NCI-H1105 (cell line): ENCODE data around the gene ADAMTS14.

Source experiments
- DNase-seq: peaks from one replicate; lab custom pipeline; 2025; lab: John Stamatoyannopoulos, UW

Gene ADAMTS14

GRCh38 chr10:70674560-70675495 lies 2.5 kb downstream of the ADAMTS14 start:
- no peak for DNase-seq

GRCh38 chr10:70675496-70676161 lies 3.3 kb downstream of the ADAMTS14 start:
- no peak for DNase-seq

- no peak for DNase-seq
Observed at GRCh38 chr10:70676511-70676910, 4.2 kb downstream of the ADAMTS14 start.

GRCh38 chr10:70677016-70677415 lies 4.7 kb downstream of the ADAMTS14 start:
- no peak for DNase-seq

- no peak for DNase-seq
Observed at GRCh38 chr10:70677620-70678249, 5.4 kb downstream of the ADAMTS14 start.

GRCh38 chr10:70678250-70678635 lies 5.9 kb downstream of the ADAMTS14 start:
- DNase-seq = no peak

- DNase-seq = no peak
Observed at GRCh38 chr10:70678757-70679489, 6.6 kb downstream of the ADAMTS14 start.

- DNase-seq = no peak
Observed at GRCh38 chr10:70679498-70679897, 7.2 kb downstream of the ADAMTS14 start.

- no peak for DNase-seq
Observed at GRCh38 chr10:70680899-70681730, 8.8 kb downstream of the ADAMTS14 start.

GRCh38 chr10:70681731-70682005 lies 9.4 kb downstream of the ADAMTS14 start:
- no peak for DNase-seq

GRCh38 chr10:70682920-70683600 lies 10.8 kb downstream of the ADAMTS14 start:
- no peak for DNase-seq

GRCh38 chr10:70683601-70683934 lies 11.3 kb downstream of the ADAMTS14 start:
- DNase-seq = no peak

- no peak for DNase-seq
Observed at GRCh38 chr10:70683940-70684339, 11.6 kb downstream of the ADAMTS14 start.

- DNase-seq = no peak
Observed at GRCh38 chr10:70684374-70684773, 12.1 kb downstream of the ADAMTS14 start.

GRCh38 chr10:70684839-70685454 lies 12.6 kb downstream of the ADAMTS14 start:
- DNase-seq = no peak

- DNase-seq = no peak
Observed at GRCh38 chr10:70685455-70685911, 13.2 kb downstream of the ADAMTS14 start.

- no peak for DNase-seq
Observed at GRCh38 chr10:70688828-70689227, 16.5 kb downstream of the ADAMTS14 start.

- DNase-seq = no peak
Observed at GRCh38 chr10:70689661-70690060, 17.4 kb downstream of the ADAMTS14 start.

- no peak for DNase-seq
Observed at GRCh38 chr10:70690589-70690988, 18.3 kb downstream of the ADAMTS14 start.

GRCh38 chr10:70691611-70692010 lies 19.3 kb downstream of the ADAMTS14 start:
- no peak for DNase-seq
